Stimulated activated naive B cell treated with anti-CD40 and anti-IgM and Interleukin-4, amounts not matched to agents 10 μg/mL and 1 μg/mL and 100 μg/mL, for 72 hours (primary cell): ENCODE measurements around the gene MED7.
A peak's percentile ranks its signal among the peaks of the same experiment; 100 is the strongest.
"Not testable (repeated sequence)": the region's sequence is repeated elsewhere in the genome, so short reads cannot be mapped to it uniquely, and the experiment has no call there.

Experiments
- ATAC-seq, 2 donors: fragments of 150-1000 bp; cut with Tn5 transposase; replicated peaks; 2 replicates each; pipeline ENCODE4 v1.10.0; 2021; ENCODE audit warnings: moderate library complexity in 1 of 2
- DNase-seq: peaks from one replicate; pipeline ENCODE4 v3.0.0; 2021
- H3K27ac Mint-ChIP-seq: one replicate; pipeline ENCODE4 v1.8.0; 2022; ENCODE audit warnings: mild to moderate bottlenecking, mixed read lengths
- H3K27me3 Mint-ChIP-seq, 2 donors: one replicate each; pipeline ENCODE4 v1.8.0; 2022; ENCODE audit warnings: mixed read lengths in 2 of 2
- H3K36me3 Mint-ChIP-seq, 2 donors: one replicate each; pipeline ENCODE4 v1.8.0; 2022; ENCODE audit warnings: mixed read lengths in 2 of 2, mild to moderate bottlenecking in 1 of 2
- H3K4me1 Mint-ChIP-seq, 2 donors: one replicate each; pipeline ENCODE4 v1.8.0; 2022; ENCODE audit warnings: mixed read lengths in 2 of 2, mild to moderate bottlenecking in 1 of 2
- H3K4me3 Mint-ChIP-seq, 2 donors: one replicate each; pipeline ENCODE4 v1.8.0; 2022; ENCODE audit warnings: mild to moderate bottlenecking in 2 of 2, mixed read lengths in 2 of 2, moderate library complexity in 1 of 2
- H3K9me3 Mint-ChIP-seq, 2 donors: one replicate each; pipeline ENCODE4 v1.8.0; 2022; ENCODE audit warnings: mixed read lengths in 2 of 2, mild to moderate bottlenecking in 1 of 2

The MED7 gene

GRCh38 chr5:157142317-157143126, at the start of gene MED7:
MED7 (minus strand) TSS chr5:157142865; CDS start chr5:157139431, 3,434 bp downstream.
- peaks cover 12 to 27% of the 10 kb centered on the region in 2 donors for H3K36me3 Mint-ChIP-seq
- ATAC-seq (peak; percentile 99), DNase-seq (peak; percentile 96)
- no peaks in the 10 kb centered on the region for H3K27me3 Mint-ChIP-seq
- H3K27ac Mint-ChIP-seq = peak within 1 kb of the TSS; percentile 98
- H3K4me3 Mint-ChIP-seq = peak within 1 kb of the TSS; percentile 92 to 96
- peaks cover 17 to 28% of the 10 kb centered on the region in 2 donors for H3K4me1 Mint-ChIP-seq
- no peaks in the 10 kb centered on the region for H3K9me3 Mint-ChIP-seq

GRCh38 chr5:157189223-157189622, 46.6 kb upstream of the MED7 start:
- Mint-ChIP-seq H3K4me3 (no peak overlapping the region), H3K27me3 (peaks cover 5% of the 10 kb centered on the region in 2 donors), H3K36me3 (no peaks in the 10 kb centered on the region), H3K27ac (no peak overlapping the region), H3K4me1 (no peaks in the 10 kb centered on the region), H3K9me3 (peaks cover 0 to 1% of the 10 kb centered on the region in 2 donors)
- DNase-seq (no peak), ATAC-seq (no peak)

GRCh38 chr5:157188270-157188669, 45.6 kb upstream of the MED7 start:
- H3K9me3 Mint-ChIP-seq = peaks cover 0 to 1% of the 10 kb centered on the region in 2 donors
- H3K27me3 Mint-ChIP-seq = peaks cover 5% of the 10 kb centered on the region in 2 donors
- DNase-seq (no peak), ATAC-seq (no peak)
- no peaks in the 10 kb centered on the region for H3K4me1 Mint-ChIP-seq
- no peaks in the 10 kb centered on the region for H3K36me3 Mint-ChIP-seq
- no peak overlapping the region for H3K4me3 Mint-ChIP-seq
- no peak overlapping the region for H3K27ac Mint-ChIP-seq

- ATAC-seq = no peak
- no peak overlapping the region for H3K27ac Mint-ChIP-seq
- no peaks in the 10 kb centered on the region for H3K4me1 Mint-ChIP-seq
- H3K4me3 Mint-ChIP-seq = no peak overlapping the region
- DNase-seq = no peak
- H3K27me3 Mint-ChIP-seq = peaks cover 5% of the 10 kb centered on the region in 2 donors
- no peaks in the 10 kb centered on the region for H3K36me3 Mint-ChIP-seq
- peaks cover 0 to under 1% of the 10 kb centered on the region in 2 donors for H3K9me3 Mint-ChIP-seq
Observed at GRCh38 chr5:157187046-157187754, 44.5 kb upstream of the MED7 start.

GRCh38 chr5:157186309-157187045, 43.8 kb upstream of the MED7 start:
- Mint-ChIP-seq H3K27me3 (peaks cover 5% of the 10 kb centered on the region in 2 donors), H3K9me3 (no peaks in the 10 kb centered on the region), H3K4me1 (no peaks in the 10 kb centered on the region), H3K27ac (no peak overlapping the region), H3K4me3 (no peak overlapping the region), H3K36me3 (no peaks in the 10 kb centered on the region)
- ATAC-seq (no peak), DNase-seq (no peak)

GRCh38 chr5:157185122-157185521, 42.5 kb upstream of the MED7 start:
- not testable (repeated sequence) for H3K27ac Mint-ChIP-seq, H3K27me3 Mint-ChIP-seq, ATAC-seq, H3K9me3 Mint-ChIP-seq, H3K4me3 Mint-ChIP-seq, DNase-seq, H3K4me1 Mint-ChIP-seq, H3K36me3 Mint-ChIP-seq

GRCh38 chr5:157184117-157184670, 41.5 kb upstream of the MED7 start:
- no peak for DNase-seq
- Mint-ChIP-seq H3K27ac (no peak overlapping the region), H3K4me3 (no peak overlapping the region), H3K27me3 (peaks cover 5% of the 10 kb centered on the region in 2 donors), H3K4me1 (no peaks in the 10 kb centered on the region), H3K9me3 (no peaks in the 10 kb centered on the region), H3K36me3 (no peaks in the 10 kb centered on the region)
- no peak for ATAC-seq

- no peak for DNase-seq
- peaks cover 3 to 6% of the 10 kb centered on the region in 2 donors for H3K4me1 Mint-ChIP-seq
- H3K27ac Mint-ChIP-seq = no peak overlapping the region
- H3K36me3 Mint-ChIP-seq = no peaks in the 10 kb centered on the region
- H3K9me3 Mint-ChIP-seq = no peaks in the 10 kb centered on the region
- peaks cover 5% of the 10 kb centered on the region in 2 donors for H3K27me3 Mint-ChIP-seq
- no peak overlapping the region for H3K4me3 Mint-ChIP-seq
- ATAC-seq = no peak
Observed at GRCh38 chr5:157182143-157182757, 39.6 kb upstream of the MED7 start.

- no peak for ATAC-seq
- H3K4me3 Mint-ChIP-seq = no peak within 1 kb of the TSS
- H3K27ac Mint-ChIP-seq = no peak within 1 kb of the TSS
- no peaks in the 10 kb centered on the region for H3K27me3 Mint-ChIP-seq
- no peak for DNase-seq
- H3K9me3 Mint-ChIP-seq = no peaks in the 10 kb centered on the region
- H3K4me1 Mint-ChIP-seq = peaks cover 3 to 6% of the 10 kb centered on the region in 2 donors
- H3K36me3 Mint-ChIP-seq = no peaks in the 10 kb centered on the region
Observed at GRCh38 chr5:157180374-157181264, 38.0 kb upstream of the MED7 start, which contains the start of gene ITK. ITK (plus strand) TSS chr5:157180840; CDS start chr5:157180978, 138 bp downstream.

GRCh38 chr5:157178966-157179365, 36.3 kb upstream of the MED7 start:
- Mint-ChIP-seq H3K9me3 (no peaks in the 10 kb centered on the region), H3K27ac (no peak overlapping the region), H3K36me3 (no peaks in the 10 kb centered on the region), H3K27me3 (no peaks in the 10 kb centered on the region), H3K4me1 (peaks cover 9 to 18% of the 10 kb centered on the region in 2 donors), H3K4me3 (no peak overlapping the region)
- ATAC-seq (no peak), DNase-seq (no peak)

- no peak overlapping the region for H3K4me3 Mint-ChIP-seq
- peaks cover 12 to 21% of the 10 kb centered on the region in 2 donors for H3K4me1 Mint-ChIP-seq
- H3K36me3 Mint-ChIP-seq = no peaks in the 10 kb centered on the region
- DNase-seq (no peak), ATAC-seq (no peak)
- H3K9me3 Mint-ChIP-seq = no peaks in the 10 kb centered on the region
- H3K27ac Mint-ChIP-seq = no peak overlapping the region
- H3K27me3 Mint-ChIP-seq = no peaks in the 10 kb centered on the region
Observed at GRCh38 chr5:157177953-157178352, 35.3 kb upstream of the MED7 start.

- Mint-ChIP-seq H3K36me3 (peaks cover 6 to 9% of the 10 kb centered on the region in 2 donors), H3K4me1 (peaks cover 26 to 47% of the 10 kb centered on the region in 2 donors), H3K27me3 (no peaks in the 10 kb centered on the region), H3K9me3 (peaks cover 9 to 10% of the 10 kb centered on the region in 2 donors), H3K4me3 (no peak overlapping the region), H3K27ac (peak overlapping the region; percentile 57)
- ATAC-seq (no peak), DNase-seq (no peak)
Observed at GRCh38 chr5:157175071-157175612, 32.5 kb upstream of the MED7 start.

- Mint-ChIP-seq H3K27me3 (no peaks in the 10 kb centered on the region), H3K4me3 (peak overlapping the region; percentile 54 to 58), H3K36me3 (peaks cover 8 to 12% of the 10 kb centered on the region in 2 donors), H3K4me1 (peaks cover 30 to 45% of the 10 kb centered on the region in 2 donors), H3K27ac (peak overlapping the region; percentile 90), H3K9me3 (peaks cover 9 to 11% of the 10 kb centered on the region in 2 donors)
- DNase-seq = peak; percentile 85
- ATAC-seq = peak; percentile 99 to 100
Observed at GRCh38 chr5:157172403-157172802, 29.7 kb upstream of the MED7 start.
